GM19324 (cell line): ENCODE results near the gene EFCAB5.
A peak's percentile ranks its signal among the peaks of the same experiment; 100 is the strongest.
"Not testable (repeated sequence)": the region's sequence is repeated elsewhere in the genome, so short reads cannot be mapped to it uniquely, and the experiment has no call there.

Source experiments
- ATAC-seq: cut with Tn5 transposase; IDR thresholded peaks from one replicate; pipeline ENCODE4 v1.9.1; 2021; ENCODE audit warnings: mild to moderate bottlenecking, moderate library complexity; ENCODE audit not compliant: unreplicated experiment, low FRiP score

The EFCAB5 gene

GRCh38 chr17:29941334-29941733 is at the start of gene EFCAB5:
Gene EFCAB5 (plus strand): TSS chr17:29941634. CDS start chr17:29941797, 163 bp downstream.
- ATAC-seq = no peak

- no peak for ATAC-seq
These were observed 49.2 kb upstream of the EFCAB5 start for GRCh38 chr17:29892201-29892600.

- ATAC-seq = not testable (repeated sequence)
These were observed 44.3 kb upstream of the EFCAB5 start for GRCh38 chr17:29897136-29897535.

GRCh38 chr17:29903471-29903870 is 38.0 kb upstream of the EFCAB5 start:
- ATAC-seq = no peak

- ATAC-seq = no peak
These were observed 36.2 kb upstream of the EFCAB5 start for GRCh38 chr17:29905086-29905878.

- no peak for ATAC-seq
These were observed 35.6 kb upstream of the EFCAB5 start for GRCh38 chr17:29905879-29906167.

GRCh38 chr17:29906969-29907368 is 34.5 kb upstream of the EFCAB5 start:
- ATAC-seq = no peak

- no peak for ATAC-seq
These were observed 32.0 kb upstream of the EFCAB5 start for GRCh38 chr17:29909236-29910003.

GRCh38 chr17:29911641-29912177 is 29.7 kb upstream of the EFCAB5 start:
- no peak for ATAC-seq

GRCh38 chr17:29914819-29915537 is 26.5 kb upstream of the EFCAB5 start:
- no peak for ATAC-seq

GRCh38 chr17:29918016-29918415 is 23.4 kb upstream of the EFCAB5 start:
- ATAC-seq = no peak

GRCh38 chr17:29918922-29919856 is 22.2 kb upstream of the EFCAB5 start:
- ATAC-seq = no peak

GRCh38 chr17:29924786-29925185 is 16.6 kb upstream of the EFCAB5 start:
- no peak for ATAC-seq

- ATAC-seq = no peak
These were observed 13.9 kb upstream of the EFCAB5 start for GRCh38 chr17:29927546-29927945.

GRCh38 chr17:29929006-29929532 is 12.4 kb upstream of the EFCAB5 start:
- peak; percentile 3 for ATAC-seq

GRCh38 chr17:29929533-29930408 is 11.7 kb upstream of the EFCAB5 start, which contains the start of gene SSH2:
Gene SSH2 (minus strand): TSS chr17:29930228. CDS start chr17:29930000, 228 bp downstream.
- ATAC-seq = peak; percentile 82

- ATAC-seq = no peak
These were observed 10.9 kb upstream of the EFCAB5 start for GRCh38 chr17:29930409-29931010.

- ATAC-seq = peak; percentile 32
These were observed 10.1 kb upstream of the EFCAB5 start for GRCh38 chr17:29931231-29931932.
